GM12874 (cell line): ENCODE data around the gene SMIM23.

Experiments
- TF ChIP-seq, protein P1 (sequence below): IDR thresholded peaks from 2 replicates; pipeline ENCODE4 v1.5.1; 2011; ENCODE audit warnings: low read depth, mild to moderate bottlenecking, control low read depth, low read length, moderate library complexity; ENCODE audit not compliant: insufficient read depth

Gene SMIM23

GRCh38 chr5:171785517-171785916, at the start of gene SMIM23:
Gene SMIM23 (plus strand): TSS chr5:171785817. CDS start chr5:171785872, 55 bp downstream.
- TF ChIP-seq, protein P1, sequence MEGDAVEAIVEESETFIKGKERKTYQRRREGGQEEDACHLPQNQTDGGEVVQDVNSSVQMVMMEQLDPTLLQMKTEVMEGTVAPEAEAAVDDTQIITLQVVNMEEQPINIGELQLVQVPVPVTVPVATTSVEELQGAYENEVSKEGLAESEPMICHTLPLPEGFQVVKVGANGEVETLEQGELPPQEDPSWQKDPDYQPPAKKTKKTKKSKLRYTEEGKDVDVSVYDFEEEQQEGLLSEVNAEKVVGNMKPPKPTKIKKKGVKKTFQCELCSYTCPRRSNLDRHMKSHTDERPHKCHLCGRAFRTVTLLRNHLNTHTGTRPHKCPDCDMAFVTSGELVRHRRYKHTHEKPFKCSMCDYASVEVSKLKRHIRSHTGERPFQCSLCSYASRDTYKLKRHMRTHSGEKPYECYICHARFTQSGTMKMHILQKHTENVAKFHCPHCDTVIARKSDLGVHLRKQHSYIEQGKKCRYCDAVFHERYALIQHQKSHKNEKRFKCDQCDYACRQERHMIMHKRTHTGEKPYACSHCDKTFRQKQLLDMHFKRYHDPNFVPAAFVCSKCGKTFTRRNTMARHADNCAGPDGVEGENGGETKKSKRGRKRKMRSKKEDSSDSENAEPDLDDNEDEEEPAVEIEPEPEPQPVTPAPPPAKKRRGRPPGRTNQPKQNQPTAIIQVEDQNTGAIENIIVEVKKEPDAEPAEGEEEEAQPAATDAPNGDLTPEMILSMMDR: no peak

DNA sequence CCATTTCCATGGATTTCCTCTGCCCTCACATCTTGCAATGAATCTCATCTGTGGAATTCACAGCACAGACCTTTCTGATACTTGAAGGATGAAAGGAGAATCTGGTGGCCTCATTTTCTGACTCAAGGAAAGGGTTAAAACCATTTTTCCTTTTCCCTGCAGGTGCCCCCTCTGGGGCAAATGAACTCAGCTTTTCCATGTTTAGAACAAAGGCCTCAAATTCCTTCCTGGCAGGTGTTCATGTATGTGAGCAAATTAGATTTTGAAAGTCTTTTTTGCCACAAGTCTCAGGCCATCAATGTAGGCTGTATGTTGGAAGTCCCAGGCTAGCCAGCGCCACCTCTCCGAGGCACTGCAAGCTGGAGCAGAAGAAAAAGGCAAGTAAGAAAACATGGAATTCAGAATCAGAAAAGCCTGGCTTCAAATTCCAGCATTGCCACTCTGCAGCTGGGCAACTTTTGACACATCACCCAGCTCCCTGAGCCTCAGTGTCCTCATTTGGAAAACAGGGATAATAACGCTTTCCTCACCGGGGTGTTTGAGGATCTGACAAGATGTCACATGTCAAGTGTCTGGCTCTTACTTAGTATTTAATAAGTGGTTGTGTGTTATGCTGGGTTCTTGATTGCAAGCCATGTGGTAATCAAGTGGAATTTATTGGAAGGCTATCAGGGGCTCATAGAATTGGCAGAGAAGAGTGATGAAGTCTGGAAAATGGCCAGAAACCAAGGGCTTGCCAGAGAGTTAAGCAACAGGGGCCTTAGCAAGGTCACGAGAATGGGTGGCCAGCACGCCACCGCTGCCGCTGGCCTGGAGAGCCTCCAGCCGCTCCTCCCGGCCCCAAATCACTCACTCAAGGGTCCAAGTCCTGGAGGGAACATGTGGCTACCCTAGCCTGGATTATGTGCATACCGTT, 48.4 kb upstream of the SMIM23 start:
- TF ChIP-seq, protein P1: no peak

GRCh38 chr5:171738501-171738900, 47.1 kb upstream of the SMIM23 start:
- TF ChIP-seq, protein P1: no peak

GRCh38 chr5:171739271-171739670, 46.3 kb upstream of the SMIM23 start:
- TF ChIP-seq, protein P1: no peak

- TF ChIP-seq, protein P1: no peak
These were observed 42.1 kb upstream of the SMIM23 start for GRCh38 chr5:171743436-171744076.

DNA sequence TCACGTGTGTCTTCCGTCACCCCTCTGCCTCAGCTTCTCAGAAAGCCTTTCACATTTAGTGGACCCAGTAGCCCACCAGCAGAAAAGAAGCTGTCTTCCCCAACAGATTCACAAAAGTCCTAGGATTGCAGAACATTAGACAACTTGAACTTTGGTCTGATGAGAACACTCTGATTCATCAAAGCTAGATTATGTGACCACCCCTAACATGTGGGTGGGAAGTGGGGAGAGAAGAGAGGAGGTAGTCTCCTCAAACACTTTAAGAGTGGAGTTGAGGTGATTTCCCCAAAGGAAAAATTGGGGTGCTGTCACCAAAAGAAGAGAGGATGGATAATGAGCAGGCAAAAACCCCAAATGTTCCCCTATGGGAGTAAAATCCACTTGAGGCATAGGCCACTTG, 41.4 kb upstream of the SMIM23 start:
- TF ChIP-seq, protein P1: no peak

GRCh38 chr5:171744882-171745281, 40.7 kb upstream of the SMIM23 start:
- TF ChIP-seq, protein P1: no peak
